Measurements from ENCODE around the gene BBS9.

DNA sequence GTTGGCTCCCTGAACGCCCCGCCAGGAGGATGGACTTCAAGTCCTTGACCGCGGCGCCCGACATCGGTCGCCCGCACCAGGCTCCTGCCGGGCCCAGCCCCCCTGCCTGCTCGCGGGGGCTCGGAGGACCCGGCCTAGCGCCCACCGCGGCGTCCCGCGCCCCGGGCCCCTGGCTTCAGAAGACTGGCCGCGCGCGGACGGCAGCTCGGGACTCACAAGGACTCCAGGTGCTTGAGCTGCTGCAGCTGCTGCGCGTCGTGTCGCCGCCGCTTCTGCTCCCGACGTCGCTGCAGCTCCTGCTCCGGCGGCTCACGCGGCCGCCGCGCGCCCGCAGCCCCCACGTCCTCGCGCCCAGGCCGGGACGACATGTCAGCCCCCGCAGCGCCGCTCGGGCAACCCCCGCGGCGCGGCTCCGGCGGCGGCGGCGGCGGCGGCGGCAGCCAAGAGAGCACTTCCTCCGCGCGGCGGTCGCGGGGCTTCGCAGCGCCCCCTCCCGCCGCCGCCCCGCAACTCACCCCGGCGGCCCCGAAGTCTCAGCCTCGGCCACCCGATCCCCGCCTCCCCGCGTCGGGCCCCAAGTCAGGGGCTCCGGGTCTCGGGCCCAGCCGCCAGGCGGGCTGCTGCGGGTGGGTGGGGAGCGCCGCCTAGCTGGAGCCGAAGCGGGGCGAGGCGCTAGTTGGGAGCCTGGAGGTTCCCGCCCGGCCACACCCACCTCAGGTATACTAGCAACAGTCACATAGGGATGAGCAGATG is 20.2 kb upstream of the BBS9 start, which contains the start of gene RP9:
- peak; percentile 80; the same call in 1 of the 2 replicates for TF ChIP-seq POLR2A (IDR thresholded peaks at IDR 0.05; ENCODE audit: low read depth, low read length)
- peak; percentile 47; the same call in 1 of the 2 replicates for TF ChIP-seq TAF1 (IDR thresholded peaks at IDR 0.05; ENCODE audit: borderline replicate concordance, low read depth, low read length)
- TF ChIP-seq POLR2AphosphoS5 (IDR thresholded peaks at IDR 0.05; ENCODE audit: low read depth, low read length) = no peak

Measured in GM12892 (cell line).